SK-N-SH (cell line): Measurements from ENCODE around the gene MBNL2. TPM values are rescaled to one million over a fixed set of nuclear protein-coding genes. Genes with fewer than 3 reads are reported as not detected.

Experiments used
- CTCF ChIA-PET: fragments of 300-600, 350-600 bp; formaldehyde crosslinking; extraction: SDS; loops from one replicate; lab custom pipeline; 2021; lab: Yijun Ruan, JAX
- POLR2A ChIA-PET: fragments of 350-600 bp; sonication (Branson Sonifier 250); formaldehyde crosslinking; extraction: SDS; loops from one replicate; lab custom pipeline; 2020; ENCODE audit warnings: antibody characterized with exemption, inconsistent platforms; lab: Yijun Ruan, JAX
- DNase-seq: peaks from one replicate; pipeline ENCODE4 v3.0.0; 2012
- H2AFZ ChIP-seq: fragments of 200-600 bp; sonication (generic); 2 replicates; pipeline ENCODE4 v1.8.1; 2016; ENCODE audit warnings: antibody characterized with exemption, mild to moderate bottlenecking, low read depth
- H3F3A ChIP-seq: fragments of 200-600 bp; sonication (generic); replicated peaks from 2 replicates; pipeline ENCODE3; 2016; ENCODE audit warnings: antibody characterized with exemption, mild to moderate bottlenecking; ENCODE audit not compliant: insufficient read depth
- H3K27ac ChIP-seq, 2 experiments: fragments of 200-500 bp in 1 of 2; fragments of 200-600 bp in 1 of 2; sonication (Bioruptor generic) in 1 of 2; sonication (generic), shearing (Covaris generic) in 1 of 2; 2 replicates each; pipeline versions ENCODE4 v1.5.1 to v1.6.1; 2014 to 2016; ENCODE audit warnings: low read depth in 2 of 2, inconsistent platforms in 1 of 2, low read length in 1 of 2, mild to moderate bottlenecking in 1 of 2, mixed read lengths in 1 of 2
- H3K27me3 ChIP-seq: fragments of 200-600 bp; sonication (generic), shearing (Covaris generic); 2 replicates; pipeline ENCODE4 v1.6.1; 2016; ENCODE audit warnings: mixed run types; ENCODE audit not compliant: insufficient read depth
- H3K36me3 ChIP-seq, 2 experiments: fragments of 200-500 bp in 1 of 2; fragments of 200-600 bp in 1 of 2; sonication (Bioruptor generic) in 1 of 2; sonication (generic) in 1 of 2; replicated peaks in 1 of 2; 2 replicates each; pipeline versions ENCODE3 to v1.5.1; 2014 to 2016; ENCODE audit warnings: low read length in 1 of 2, mild to moderate bottlenecking in 1 of 2; ENCODE audit not compliant: insufficient read depth in 2 of 2, control insufficient read depth in 1 of 2
- H3K4me1 ChIP-seq, 2 experiments: fragments of 200-500 bp in 1 of 2; fragments of 200-600 bp in 1 of 2; sonication (Bioruptor generic) in 1 of 2; sonication (generic), shearing (Covaris generic) in 1 of 2; 2 replicates each; pipeline versions ENCODE4 v1.5.1 to v1.6.1; 2014 to 2016; ENCODE audit warnings: low read depth in 1 of 2, low read length in 1 of 2, mixed run types in 1 of 2; ENCODE audit not compliant: insufficient read depth in 2 of 2, control insufficient read depth in 1 of 2
- H3K4me2 ChIP-seq: fragments of 200-600 bp; sonication (generic), shearing (Covaris generic); 2 replicates; pipeline ENCODE4 v1.6.1; 2017; ENCODE audit warnings: mixed run types
- H3K4me3 ChIP-seq, 2 experiments: fragments of 200-500 bp in 1 of 2; fragments of 200-600 bp in 1 of 2; sonication (Bioruptor generic) in 1 of 2; sonication (generic), shearing (Covaris generic) in 1 of 2; 2 replicates each; pipeline versions ENCODE4 v1.5.1 to v1.8.1; 2014 to 2016; ENCODE audit warnings: low read depth in 2 of 2, inconsistent platforms in 1 of 2, low read length in 1 of 2, mild to moderate bottlenecking in 1 of 2, mixed read lengths in 1 of 2, moderate library complexity in 1 of 2
- H3K79me2 ChIP-seq: fragments of 200-600 bp; sonication (generic); 2 replicates; pipeline ENCODE4 v1.8.1; 2017; ENCODE audit warnings: mild to moderate bottlenecking; ENCODE audit not compliant: insufficient read depth
- H3K9ac ChIP-seq: fragments of 200-600 bp; sonication (generic); 2 replicates; pipeline ENCODE4 v1.6.1; 2017; ENCODE audit warnings: mixed run types
- H3K9me2 ChIP-seq: fragments of 200-600 bp; sonication (generic); 2 replicates; pipeline ENCODE4 v1.6.1; 2017; ENCODE audit warnings: mixed run types
- H3K9me3 ChIP-seq: fragments of 200-600 bp; sonication (generic); 2 replicates; pipeline ENCODE4 v1.6.1; 2017; ENCODE audit warnings: mixed run types, mild to moderate bottlenecking, moderate library complexity
- H4K20me1 ChIP-seq: fragments of 200-600 bp; sonication (generic); 2 replicates; pipeline ENCODE4 v1.6.1; 2017; ENCODE audit warnings: mild to moderate bottlenecking, mixed run types; ENCODE audit not compliant: insufficient read depth
- CHD2 ChIP-seq: fragments of 150-350 bp; IDR thresholded peaks from 2 replicates; pipeline ENCODE4 v1.6.1; 2018; ENCODE audit warnings: low read length; ENCODE audit not compliant: partially characterized antibody
- EP300 ChIP-seq, 2 experiments: IDR thresholded peaks; 2 replicates each; pipeline versions ENCODE4 v1.4.0 to v1.6.1; 2012; ENCODE audit warnings: borderline replicate concordance in 1 of 2, low read depth in 1 of 2, low read length in 1 of 2
- EZH2phosphoT487 ChIP-seq: fragments of 200-600 bp; sonication (generic); IDR thresholded peaks from 2 replicates; pipeline ENCODE4 v1.6.1; 2017; ENCODE audit warnings: low read depth, mixed run types, mild to moderate bottlenecking, antibody characterized with exemption, moderate library complexity, borderline replicate concordance
- GABPA ChIP-seq: IDR thresholded peaks from 2 replicates; pipeline ENCODE4 v1.4.0; 2012; ENCODE audit warnings: low read depth, mild to moderate bottlenecking
- GATA2 ChIP-seq: sonication (generic); formaldehyde crosslinking; IDR thresholded peaks from 2 replicates; pipeline ENCODE4 v1.5.0; 2020; ENCODE audit warnings: mild to moderate bottlenecking, missing genetic modification reagents
- MEF2A ChIP-seq: IDR thresholded peaks from 2 replicates; pipeline ENCODE4 v1.4.0; 2012; ENCODE audit warnings: low read depth, borderline replicate concordance
- MXI1 ChIP-seq: IDR thresholded peaks from 2 replicates; pipeline ENCODE4 v1.6.1; 2012; ENCODE audit warnings: mild to moderate bottlenecking, low read depth, low read length, improper control_type of control experiment
- POLR2AphosphoS5 ChIP-seq: IDR thresholded peaks from 2 replicates; pipeline ENCODE4 v1.6.1; 2012; ENCODE audit warnings: low read depth, low read length
- RFX5 ChIP-seq: IDR thresholded peaks from 2 replicates; pipeline ENCODE4 v1.6.1; 2012; ENCODE audit warnings: mild to moderate bottlenecking, improper control_type of control experiment, low read length
- RXRA ChIP-seq: IDR thresholded peaks from 2 replicates; pipeline ENCODE4 v1.4.0; 2012; ENCODE audit warnings: low read depth, mild to moderate bottlenecking, borderline replicate concordance
- SIN3A ChIP-seq: IDR thresholded peaks from 2 replicates; pipeline ENCODE4 v1.6.1; 2012; ENCODE audit warnings: low read depth, mild to moderate bottlenecking, low read length, moderate library complexity, borderline replicate concordance
- TAF1 ChIP-seq: IDR thresholded peaks from 2 replicates; pipeline ENCODE4 v1.6.1; 2012; ENCODE audit warnings: low read depth, mild to moderate bottlenecking, low read length, moderate library complexity, borderline replicate concordance
- TCF12 ChIP-seq: IDR thresholded peaks from 2 replicates; pipeline ENCODE4 v1.4.0; 2012
- TEAD4 ChIP-seq: IDR thresholded peaks from 2 replicates; pipeline ENCODE4 v1.4.0; 2012; ENCODE audit warnings: mild to moderate bottlenecking, borderline replicate concordance; ENCODE audit not compliant: insufficient read depth
- YY1 ChIP-seq: IDR thresholded peaks from 2 replicates; pipeline ENCODE4 v1.4.0; 2012; ENCODE audit warnings: low read depth, mild to moderate bottlenecking
- ZBTB33 ChIP-seq: IDR thresholded peaks from 2 replicates; pipeline ENCODE4 v1.4.0; 2012; ENCODE audit warnings: low read depth, borderline replicate concordance
- WGBS: methylation state at CpG from one replicate; pipeline ENCODE4 v1.1.6; 2017; ENCODE audit warnings: low lambda C conversion rate; 5-methylcytosine and 5-hydroxymethylcytosine counted together
- polyA plus RNA-seq, 3 experiments: library from polyadenylated mRNA; depleted of rRNA; stranded (reverse); fragments of >200 nt; gene quantifications; 2 replicates each; pipeline ENCODE4 v1.2.3, GENCODE V29; 2012
- TF ChIP-seq, protein P1 (sequence below): fragments of 200-600 bp; sonication (generic); IDR thresholded peaks from 2 replicates; pipeline ENCODE4 v1.6.1; 2017; ENCODE audit warnings: antibody characterized with exemption, mild to moderate bottlenecking, moderate library complexity
- TF ChIP-seq, protein P2 (sequence below): IDR thresholded peaks from 2 replicates; pipeline ENCODE4; 2012
- TF ChIP-seq, protein P3 (sequence below): fragments of 150-350 bp; IDR thresholded peaks from 2 replicates; pipeline ENCODE4 v1.6.1; 2016; ENCODE audit warnings: mild to moderate bottlenecking, low read depth, low read length

Gene MBNL2
- polyA plus RNA-seq, 1 of the 3 experiments (the other 2 are of a cell fraction) = 24.5 TPM

DNA sequence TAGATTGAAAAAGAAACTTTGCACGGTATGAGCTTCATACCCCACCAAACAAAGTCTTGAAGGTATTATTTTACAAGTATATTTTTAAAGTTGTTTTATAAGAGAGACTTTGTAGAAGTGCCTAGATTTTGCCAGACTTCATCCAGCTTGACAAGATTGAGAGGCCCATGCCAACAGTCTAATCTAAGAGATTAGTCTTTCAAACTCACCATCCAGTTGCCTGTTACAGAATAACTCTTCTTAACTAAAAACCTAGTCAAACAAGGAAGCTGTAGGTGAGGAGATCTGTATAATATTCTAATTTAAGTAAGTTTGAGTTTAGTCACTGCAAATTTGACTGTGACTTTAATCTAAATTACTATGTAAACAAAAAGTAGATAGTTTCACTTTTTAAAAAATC, 169.9 kb downstream of the MBNL2 start:
- no peak for DNase-seq
- no peak for TF ChIP-seq TEAD4
- TF ChIP-seq CHD2 = no peak
- TF ChIP-seq TCF12 = no peak
- no peak for TF ChIP-seq RXRA
- TF ChIP-seq EP300 (IDR thresholded peaks at IDR 0.05; ENCODE audit: borderline replicate concordance in 1 of 2, low read depth in 1 of 2, low read length in 1 of 2) = no peak
- TF ChIP-seq MEF2A = no peak
- TF ChIP-seq YY1 = no peak
- no peak for TF ChIP-seq POLR2AphosphoS5
- TF ChIP-seq TAF1 = no peak
- TF ChIP-seq EZH2phosphoT487 = no peak
- TF ChIP-seq, protein P1, sequence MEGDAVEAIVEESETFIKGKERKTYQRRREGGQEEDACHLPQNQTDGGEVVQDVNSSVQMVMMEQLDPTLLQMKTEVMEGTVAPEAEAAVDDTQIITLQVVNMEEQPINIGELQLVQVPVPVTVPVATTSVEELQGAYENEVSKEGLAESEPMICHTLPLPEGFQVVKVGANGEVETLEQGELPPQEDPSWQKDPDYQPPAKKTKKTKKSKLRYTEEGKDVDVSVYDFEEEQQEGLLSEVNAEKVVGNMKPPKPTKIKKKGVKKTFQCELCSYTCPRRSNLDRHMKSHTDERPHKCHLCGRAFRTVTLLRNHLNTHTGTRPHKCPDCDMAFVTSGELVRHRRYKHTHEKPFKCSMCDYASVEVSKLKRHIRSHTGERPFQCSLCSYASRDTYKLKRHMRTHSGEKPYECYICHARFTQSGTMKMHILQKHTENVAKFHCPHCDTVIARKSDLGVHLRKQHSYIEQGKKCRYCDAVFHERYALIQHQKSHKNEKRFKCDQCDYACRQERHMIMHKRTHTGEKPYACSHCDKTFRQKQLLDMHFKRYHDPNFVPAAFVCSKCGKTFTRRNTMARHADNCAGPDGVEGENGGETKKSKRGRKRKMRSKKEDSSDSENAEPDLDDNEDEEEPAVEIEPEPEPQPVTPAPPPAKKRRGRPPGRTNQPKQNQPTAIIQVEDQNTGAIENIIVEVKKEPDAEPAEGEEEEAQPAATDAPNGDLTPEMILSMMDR = no peak
- no peak for TF ChIP-seq SIN3A
- TF ChIP-seq, protein P2, sequence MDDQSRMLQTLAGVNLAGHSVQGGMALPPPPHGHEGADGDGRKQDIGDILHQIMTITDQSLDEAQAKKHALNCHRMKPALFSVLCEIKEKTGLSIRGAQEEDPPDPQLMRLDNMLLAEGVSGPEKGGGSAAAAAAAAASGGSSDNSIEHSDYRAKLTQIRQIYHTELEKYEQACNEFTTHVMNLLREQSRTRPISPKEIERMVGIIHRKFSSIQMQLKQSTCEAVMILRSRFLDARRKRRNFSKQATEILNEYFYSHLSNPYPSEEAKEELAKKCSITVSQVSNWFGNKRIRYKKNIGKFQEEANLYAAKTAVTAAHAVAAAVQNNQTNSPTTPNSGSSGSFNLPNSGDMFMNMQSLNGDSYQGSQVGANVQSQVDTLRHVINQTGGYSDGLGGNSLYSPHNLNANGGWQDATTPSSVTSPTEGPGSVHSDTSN = no peak
- no peak for TF ChIP-seq GATA2
- TF ChIP-seq MXI1 = no peak
- TF ChIP-seq, protein P3, sequence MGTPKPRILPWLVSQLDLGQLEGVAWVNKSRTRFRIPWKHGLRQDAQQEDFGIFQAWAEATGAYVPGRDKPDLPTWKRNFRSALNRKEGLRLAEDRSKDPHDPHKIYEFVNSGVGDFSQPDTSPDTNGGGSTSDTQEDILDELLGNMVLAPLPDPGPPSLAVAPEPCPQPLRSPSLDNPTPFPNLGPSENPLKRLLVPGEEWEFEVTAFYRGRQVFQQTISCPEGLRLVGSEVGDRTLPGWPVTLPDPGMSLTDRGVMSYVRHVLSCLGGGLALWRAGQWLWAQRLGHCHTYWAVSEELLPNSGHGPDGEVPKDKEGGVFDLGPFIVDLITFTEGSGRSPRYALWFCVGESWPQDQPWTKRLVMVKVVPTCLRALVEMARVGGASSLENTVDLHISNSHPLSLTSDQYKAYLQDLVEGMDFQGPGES = no peak
- TF ChIP-seq RFX5 = no peak
- TF ChIP-seq GABPA = no peak
- no peak for TF ChIP-seq ZBTB33
- Histone ChIP-seq H4K20me1 (peaks cover 2% of the 10 kb centered on the region; the same call in 1 of the 2 replicates), H3K4me1 (peaks cover 7 to 27% of the 10 kb centered on the region in 2 experiments; a peak in 3 of 4 replicates), H3K4me2 (no peak overlapping the region), H3K9me3 (no peaks in the 10 kb centered on the region), H2AFZ (no peak overlapping the region), H3K4me3 (no peak overlapping the region), H3K27ac (no peak overlapping the region; a peak in 1 of 4 replicates), H3K9ac (no peak overlapping the region), H3K9me2 (no peaks in the 10 kb centered on the region), H3K79me2 (peaks cover 15% of the 10 kb centered on the region), H3K36me3 (peaks cover 38 to 62% of the 10 kb centered on the region in 2 experiments), H3K27me3 (no peaks in the 10 kb centered on the region), H3F3A (peaks cover 75% of the 10 kb centered on the region)
- ChIA-PET CTCF (no interaction called here), POLR2A (no interaction called here)
- 100% methylated on average over 1 of the region's 1 CpG for WGBS
